Rectal smooth muscle tissue (tissue), 1 donor: ENCODE measurements around the gene OCRL.
"Not testable (repeated sequence)": the region's sequence is repeated elsewhere in the genome, so short reads cannot be mapped to it uniquely, and the experiment has no call there.

ENCODE experiments used
- H3K27ac ChIP-seq: one replicate; pipeline ENCODE4 v1.7.0; 2013; ENCODE audit warnings: low read depth, low read length, inconsistent platforms
- H3K27me3 ChIP-seq: one replicate; pipeline ENCODE4 v1.7.0; 2013; ENCODE audit warnings: low read length; ENCODE audit not compliant: control insufficient read depth, insufficient read depth
- H3K36me3 ChIP-seq: one replicate; pipeline ENCODE4 v1.7.0; 2013; ENCODE audit warnings: low read length; ENCODE audit not compliant: control insufficient read depth, insufficient read depth
- H3K4me1 ChIP-seq: one replicate; pipeline ENCODE4 v1.7.0; 2013; ENCODE audit warnings: low read length; ENCODE audit not compliant: control insufficient read depth, insufficient read depth
- H3K4me3 ChIP-seq: one replicate; pipeline ENCODE4 v1.7.0; 2013; ENCODE audit warnings: low read length
- H3K9ac ChIP-seq: one replicate; pipeline ENCODE4 v1.7.0; 2013; ENCODE audit warnings: low read length

Gene OCRL

GRCh38 chrX:129545408-129545807 is 5.3 kb downstream of the OCRL start:
- no peaks in the 10 kb centered on the region for H3K27me3 ChIP-seq
- H3K27ac ChIP-seq: no peak overlapping the region
- H3K4me3 ChIP-seq: no peak overlapping the region
- H3K9ac ChIP-seq: no peak overlapping the region
- no peaks in the 10 kb centered on the region for H3K4me1 ChIP-seq
- H3K36me3 ChIP-seq: no peaks in the 10 kb centered on the region

- Histone ChIP-seq H3K4me1 (no peaks in the 10 kb centered on the region), H3K27me3 (no peaks in the 10 kb centered on the region), H3K36me3 (no peaks in the 10 kb centered on the region), H3K9ac (no peak overlapping the region), H3K27ac (no peak overlapping the region), H3K4me3 (no peak overlapping the region)
These were observed 9.1 kb downstream of the OCRL start for GRCh38 chrX:129549124-129549523.

GRCh38 chrX:129553619-129554288 is 13.7 kb downstream of the OCRL start:
- H3K9ac ChIP-seq: no peak overlapping the region
- H3K36me3 ChIP-seq: no peaks in the 10 kb centered on the region
- no peak overlapping the region for H3K4me3 ChIP-seq
- no peak overlapping the region for H3K27ac ChIP-seq
- no peaks in the 10 kb centered on the region for H3K4me1 ChIP-seq
- H3K27me3 ChIP-seq: no peaks in the 10 kb centered on the region

GRCh38 chrX:129554816-129555215 is 14.8 kb downstream of the OCRL start:
- H3K4me1 ChIP-seq, H3K27me3 ChIP-seq, H3K4me3 ChIP-seq, H3K27ac ChIP-seq, H3K36me3 ChIP-seq, H3K9ac ChIP-seq: not testable (repeated sequence)

GRCh38 chrX:129556806-129557315 is 16.8 kb downstream of the OCRL start:
- H3K27me3 ChIP-seq: no peaks in the 10 kb centered on the region

GRCh38 chrX:129557844-129558480 is 17.9 kb downstream of the OCRL start:
- H3K4me1 ChIP-seq: no peaks in the 10 kb centered on the region
- H3K27me3 ChIP-seq: no peaks in the 10 kb centered on the region
- H3K27ac ChIP-seq: no peak overlapping the region
- no peak overlapping the region for H3K4me3 ChIP-seq
- H3K9ac ChIP-seq: no peak overlapping the region
- H3K36me3 ChIP-seq: peaks cover 4% of the 10 kb centered on the region

More at GRCh38 chrX:129556806-129557315, 16.8 kb downstream of the OCRL start:
- Histone ChIP-seq H3K27ac (no peak overlapping the region), H3K4me3 (no peak overlapping the region), H3K4me1 (no peaks in the 10 kb centered on the region), H3K36me3 (no peaks in the 10 kb centered on the region), H3K9ac (no peak overlapping the region)

- Histone ChIP-seq H3K4me1 (no peaks in the 10 kb centered on the region), H3K9ac (no peak overlapping the region), H3K27ac (no peak overlapping the region), H3K27me3 (no peaks in the 10 kb centered on the region), H3K4me3 (no peak overlapping the region), H3K36me3 (peaks cover 4% of the 10 kb centered on the region)
These were observed 19.7 kb downstream of the OCRL start for GRCh38 chrX:129559783-129560182.

- H3K4me1 ChIP-seq: peaks cover 3% of the 10 kb centered on the region
- H3K36me3 ChIP-seq: peaks cover 4% of the 10 kb centered on the region
- H3K27me3 ChIP-seq: no peaks in the 10 kb centered on the region
- no peak overlapping the region for H3K4me3 ChIP-seq
- no peak overlapping the region for H3K27ac ChIP-seq
- no peak overlapping the region for H3K9ac ChIP-seq
These were observed 21.4 kb downstream of the OCRL start for GRCh38 chrX:129561453-129561852.

GRCh38 chrX:129564345-129564744 is 24.3 kb downstream of the OCRL start:
- H3K4me3 ChIP-seq, H3K36me3 ChIP-seq, H3K27ac ChIP-seq, H3K27me3 ChIP-seq, H3K4me1 ChIP-seq, H3K9ac ChIP-seq: not testable (repeated sequence)

GRCh38 chrX:129565046-129565650 is 25.1 kb downstream of the OCRL start:
- Histone ChIP-seq H3K4me1 (peaks cover 3% of the 10 kb centered on the region), H3K36me3 (peaks cover 4% of the 10 kb centered on the region)

GRCh38 chrX:129566073-129566472 is 26.0 kb downstream of the OCRL start:
- no peaks in the 10 kb centered on the region for H3K27me3 ChIP-seq
- H3K27ac ChIP-seq: no peak overlapping the region
- peaks cover 3% of the 10 kb centered on the region for H3K4me1 ChIP-seq
- H3K9ac ChIP-seq: no peak overlapping the region
- peaks cover 4% of the 10 kb centered on the region for H3K36me3 ChIP-seq
- no peak overlapping the region for H3K4me3 ChIP-seq

More at GRCh38 chrX:129565046-129565650, 25.1 kb downstream of the OCRL start:
- Histone ChIP-seq H3K9ac (no peak overlapping the region), H3K27me3 (no peaks in the 10 kb centered on the region), H3K4me3 (no peak overlapping the region), H3K27ac (no peak overlapping the region)

- Histone ChIP-seq H3K9ac (no peak overlapping the region), H3K4me1 (peaks cover 3% of the 10 kb centered on the region), H3K4me3 (no peak overlapping the region), H3K27me3 (no peaks in the 10 kb centered on the region), H3K36me3 (no peaks in the 10 kb centered on the region), H3K27ac (no peak overlapping the region)
These were observed 28.3 kb downstream of the OCRL start for GRCh38 chrX:129568349-129568748.
